HepG2 (cell line): ENCODE measurements around the gene GBP2. TPM values are rescaled to one million over a fixed set of nuclear protein-coding genes. Genes with fewer than 3 reads are reported as not detected.

Experiments used
- polyA plus RNA-seq, 8 experiments: library from polyadenylated mRNA; depleted of rRNA in 3 of 8; stranded (reverse) in 7 of 8; unstranded in 1 of 8; fragments of >200 nt; fragmentation: Illumina TruSeq in 4 of 8; extraction: Trizol in 4 of 8; gene quantifications; 2 replicates each; pipeline versions ENCODE4 v1.2.1 to v1.2.3, GENCODE V29; 2011 to 2016; ENCODE audit warnings: low read depth in 4 of 8, missing spikeins in 1 of 8, mixed read lengths in 1 of 8; ENCODE audit not compliant: insufficient read depth in 1 of 8
- total RNA-seq, 5 experiments: library from RNA; depleted of rRNA; stranded (reverse); fragments of >200 nt; fragmentation: Illumina TruSeq; extraction: Trizol; gene quantifications; 2 replicates each; pipeline ENCODE4 v1.2.3, GENCODE V29; 2016; ENCODE audit warnings: low read depth in 1 of 5

Gene GBP2
- total and polyA plus RNA-seq, 2 of the 13 experiments (the other 11 are each of a cell fraction or from before 2014, with no cell fraction given), result 5.1 to 6.2 TPM

Other genes with a start within 250 kb of the GBP2 start
- gene GTF2B, start 234.5 kb downstream of the GBP2 start, total RNA-seq (2016; rRNA removed; fragmentation: Illumina TruSeq; extraction: Trizol), result 43.4 and 68.0 TPM in 2 replicates
- gene GTF2B, start 234.5 kb downstream of the GBP2 start, polyA plus RNA-seq (2011; rRNA removed), result 26.1 and 31.5 TPM in 2 replicates
- 31.8 and 49.5 TPM in 2 replicates for gene KYAT3, start 133.5 kb downstream of the GBP2 start, total RNA-seq (2016; rRNA removed; fragmentation: Illumina TruSeq; extraction: Trizol)
- gene KYAT3, start 133.5 kb downstream of the GBP2 start, polyA plus RNA-seq (2011; rRNA removed), result 12.2 and 17.7 TPM in 2 replicates
- 15.0 and 19.1 TPM in 2 replicates for gene RBMXL1, start 133.5 kb downstream of the GBP2 start, total RNA-seq (2016; rRNA removed; fragmentation: Illumina TruSeq; extraction: Trizol)
- 2.2 and 3.0 TPM in 2 replicates for gene RBMXL1, start 133.5 kb downstream of the GBP2 start, polyA plus RNA-seq (2011; rRNA removed)
- gene GBP3, start 103.2 kb downstream of the GBP2 start, total RNA-seq (2016; rRNA removed; fragmentation: Illumina TruSeq; extraction: Trizol), result 0.32 and 0.46 TPM in 2 replicates
- gene GBP3, start 103.2 kb downstream of the GBP2 start, polyA plus RNA-seq (2011; rRNA removed), result 0.16 and 0.56 TPM in 2 replicates
- 2.3 and 2.6 TPM in 2 replicates for gene GBP1, start 60.9 kb downstream of the GBP2 start, total RNA-seq (2016; rRNA removed; fragmentation: Illumina TruSeq; extraction: Trizol)
- 0.31 and 0.62 TPM in 2 replicates for gene GBP1, start 60.9 kb downstream of the GBP2 start, polyA plus RNA-seq (2011; rRNA removed)
- gene GBP7, start 49.9 kb upstream of the GBP2 start, total RNA-seq (2016; rRNA removed; fragmentation: Illumina TruSeq; extraction: Trizol), result not detected in 2 replicates
- not detected in 2 replicates for gene GBP7, start 49.9 kb upstream of the GBP2 start, polyA plus RNA-seq (2011; rRNA removed)
- not detected in 2 replicates for gene GBP4, start 72.8 kb upstream of the GBP2 start, total RNA-seq (2016; rRNA removed; fragmentation: Illumina TruSeq; extraction: Trizol)
- gene GBP4, start 72.8 kb upstream of the GBP2 start, polyA plus RNA-seq (2011; rRNA removed), result not detected in 2 replicates
- not detected in 2 replicates for gene GBP5, start 146.7 kb upstream of the GBP2 start, total RNA-seq (2016; rRNA removed; fragmentation: Illumina TruSeq; extraction: Trizol)
- gene GBP5, start 146.7 kb upstream of the GBP2 start, polyA plus RNA-seq (2011; rRNA removed), result 0.01 TPM in 1 of 2 replicates, not detected in the other
- not detected in 2 replicates for gene GBP6, start 237.9 kb upstream of the GBP2 start, total RNA-seq (2016; rRNA removed; fragmentation: Illumina TruSeq; extraction: Trizol)
- gene GBP6, start 237.9 kb upstream of the GBP2 start, polyA plus RNA-seq (2011; rRNA removed), result not detected in 2 replicates